OCI-LY7 (cell line): Measurements from ENCODE around the gene MYO18B. TPM values are rescaled to one million over a fixed set of nuclear protein-coding genes. Genes with fewer than 3 reads are reported as not detected.

Experiments used
- BruUV-seq: library from RNA; stranded (reverse); fragments of 400-500 nt; replicated peaks from 2 replicates; lab custom pipeline; 2021; lab: Mats Ljungman, UMichigan
- CTCF ChIA-PET: fragments of 300-600 bp; sonication (Branson Sonifier 250); formaldehyde crosslinking; loops from one replicate; lab custom pipeline; 2022; ENCODE audit warnings: antibody characterized with exemption; ENCODE audit not compliant: unreplicated experiment; lab: Charles Lee
- POLR2A ChIA-PET: fragments of 300-600 bp; sonication (Branson Sonifier 250); formaldehyde crosslinking; loops from one replicate; lab custom pipeline; 2022; ENCODE audit warnings: antibody characterized with exemption; lab: Charles Lee
- DNase-seq: peaks from one replicate; pipeline ENCODE4 v3.0.0-alpha.2; 2015; ENCODE audit warnings: low spot score
- H2AFZ ChIP-seq: fragments of 200-600 bp; sonication (generic), shearing (Covaris generic); 2 replicates; pipeline ENCODE4 v1.6.1; 2014; ENCODE audit warnings: mild to moderate bottlenecking, antibody characterized with exemption, low read length, moderate library complexity
- H3K27ac ChIP-seq: fragments of 200-600 bp; sonication (generic); 2 replicates; pipeline ENCODE4 v1.5.1; 2014; ENCODE audit warnings: mixed run types, low read depth, mild to moderate bottlenecking, moderate library complexity, low read length, inconsistent platforms; ENCODE audit not compliant: poor library complexity, severe bottlenecking
- H3K36me3 ChIP-seq: fragments of 200-600 bp; sonication (generic); 2 replicates; pipeline ENCODE4 v1.6.1; 2014; ENCODE audit warnings: mild to moderate bottlenecking, antibody characterized with exemption, low read length, moderate library complexity, mixed read lengths; ENCODE audit not compliant: insufficient read depth
- H3K4me1 ChIP-seq: fragments of 200-600 bp; sonication (generic); 2 replicates; pipeline ENCODE4 v1.5.1; 2014; ENCODE audit warnings: mild to moderate bottlenecking, low read length; ENCODE audit not compliant: insufficient read depth, poor library complexity, severe bottlenecking
- H3K4me2 ChIP-seq: fragments of 200-600 bp; sonication (generic); 2 replicates; pipeline ENCODE4 v1.6.1; 2014; ENCODE audit warnings: mild to moderate bottlenecking, low read length
- H3K4me3 ChIP-seq: fragments of 200-600 bp; sonication (generic); 2 replicates; pipeline ENCODE4 v1.5.1; 2014; ENCODE audit warnings: mild to moderate bottlenecking, low read depth, low read length; ENCODE audit not compliant: poor library complexity, severe bottlenecking
- H3K79me2 ChIP-seq: fragments of 200-600 bp; sonication (generic); 2 replicates; pipeline ENCODE4 v1.6.1; 2016; ENCODE audit warnings: low read depth, mild to moderate bottlenecking, low read length, moderate library complexity, mixed read lengths; ENCODE audit not compliant: insufficient read depth
- H3K9me2 ChIP-seq: fragments of 200-600 bp; sonication (generic); 2 replicates; pipeline ENCODE4 v1.6.1; 2016; ENCODE audit warnings: mild to moderate bottlenecking, low read length, mixed read lengths; ENCODE audit not compliant: insufficient read depth
- H3K9me3 ChIP-seq: fragments of 200-600 bp; sonication (generic); 2 replicates; pipeline ENCODE4 v1.6.1; 2014; ENCODE audit warnings: mild to moderate bottlenecking, mixed run types, low read length, mixed read lengths
- H4K20me1 ChIP-seq: fragments of 200-600 bp; sonication (generic); 2 replicates; pipeline ENCODE4 v1.6.1; 2014; ENCODE audit warnings: mild to moderate bottlenecking, antibody characterized with exemption, low read length, moderate library complexity, mixed read lengths; ENCODE audit not compliant: insufficient read depth
- CTCF ChIP-seq: fragments of 200-600 bp; sonication (generic); conservative IDR thresholded peaks from 2 replicates; pipeline ENCODE4 v1.5.1; 2014; ENCODE audit warnings: mild to moderate bottlenecking, antibody characterized with exemption, low read length, moderate library complexity, mixed read lengths
- EZH2phosphoT487 ChIP-seq: fragments of 200-600 bp; sonication (generic); IDR thresholded peaks from 2 replicates; pipeline ENCODE4 v1.6.1; 2018; ENCODE audit warnings: low read depth, borderline replicate concordance, mild to moderate bottlenecking, mixed run types, antibody characterized with exemption, low read length, moderate library complexity, mixed read lengths
- intact Hi-C: fragments of 100-400 bp; cut with micrococcal nuclease; formaldehyde crosslinking; loops from one replicate; pipeline ENCODE4 v1.10.0; 2022; ENCODE audit not compliant: unreplicated experiment
- total RNA-seq, 2 experiments: library from RNA; depleted of rRNA in 1 of 2; stranded (reverse); fragments of >200 nt in 1 of 2; shearing (Covaris generic) in 1 of 2; gene quantifications; 2 replicates each; pipeline ENCODE4 v1.2.3, GENCODE V29; 2014 to 2022

Gene MYO18B
- total RNA-seq, 2 experiments from 2014 or later, result not detected

- H3K4me1 ChIP-seq, result no peaks in the 10 kb centered on the region
- no peak overlapping the region for H2AFZ ChIP-seq
- no peak for DNase-seq
- intact Hi-C loops, result no loop called here
- BruUV-seq, result no TSS peak
- H3K27ac ChIP-seq, result no peak overlapping the region
- no peaks in the 10 kb centered on the region for H3K9me2 ChIP-seq
- no peak overlapping the region for H3K4me2 ChIP-seq
- H4K20me1 ChIP-seq, result no peaks in the 10 kb centered on the region
- no peaks in the 10 kb centered on the region for H3K36me3 ChIP-seq
- POLR2A ChIA-PET, result no interaction called here
- H3K9me3 ChIP-seq, result no peaks in the 10 kb centered on the region
- H3K79me2 ChIP-seq, result no peaks in the 10 kb centered on the region
- CTCF ChIA-PET, result no interaction called here
- no peak for TF ChIP-seq EZH2phosphoT487
- no peak for TF ChIP-seq CTCF
- H3K4me3 ChIP-seq, result no peak overlapping the region
Observed at GRCh38 chr22:25878933-25879332, 136.9 kb downstream of the MYO18B start.

GRCh38 chr22:25880524-25880923 is 138.5 kb downstream of the MYO18B start:
- ChIA-PET CTCF (no interaction called here), POLR2A (no interaction called here)
- Histone ChIP-seq H4K20me1 (no peaks in the 10 kb centered on the region), H3K9me3 (no peaks in the 10 kb centered on the region), H3K4me1 (no peaks in the 10 kb centered on the region), H3K36me3 (no peaks in the 10 kb centered on the region), H3K4me2 (no peak overlapping the region), H3K27ac (no peak overlapping the region), H3K4me3 (no peak overlapping the region), H3K79me2 (no peaks in the 10 kb centered on the region), H3K9me2 (no peaks in the 10 kb centered on the region), H2AFZ (no peak overlapping the region)
- BruUV-seq, result no TSS peak
- peak; percentile 11 for DNase-seq
- TF ChIP-seq EZH2phosphoT487 (no peak), CTCF (peak; percentile 55; the same call in 1 of the 2 replicates)
- intact Hi-C loops, result no loop called here

- Histone ChIP-seq H3K4me1 (no peaks in the 10 kb centered on the region), H3K27ac (no peak overlapping the region), H3K79me2 (no peaks in the 10 kb centered on the region), H3K9me3 (no peaks in the 10 kb centered on the region), H2AFZ (no peak overlapping the region), H3K9me2 (no peaks in the 10 kb centered on the region), H3K4me3 (no peak overlapping the region), H3K36me3 (no peaks in the 10 kb centered on the region), H3K4me2 (no peak overlapping the region), H4K20me1 (no peaks in the 10 kb centered on the region)
- DNase-seq, result no peak
- BruUV-seq, result no TSS peak
- ChIA-PET POLR2A (no interaction called here), CTCF (no interaction called here)
- TF ChIP-seq EZH2phosphoT487, result no peak
- TF ChIP-seq CTCF, result no peak
- intact Hi-C loops, result no loop called here
Observed at GRCh38 chr22:25881210-25881755, 139.3 kb downstream of the MYO18B start.
